Heart right ventricle (tissue), 16 donors: Measurements from ENCODE around the gene SLC6A12. TPM values are rescaled to one million over a fixed set of nuclear protein-coding genes. Genes with fewer than 3 reads are reported as not detected.

Source experiments
- ATAC-seq, 8 donors: fragments of 200-7000 bp; cut with Tn5 transposase; one replicate each; pipeline ENCODE4 v1.9.1; 2020; ENCODE audit warnings: mild to moderate bottlenecking in 8 of 8, moderate library complexity in 8 of 8, moderate number of reproducible peaks in 1 of 8
- DNase-seq, 2 donors: peaks; one replicate each; pipeline ENCODE4 v3.0.0-alpha.2; 2020
- H3K27ac ChIP-seq, 10 donors: fragments of 200-600 bp; sonication (generic) in 2 of 10; one replicate each; pipeline versions ENCODE4 v1.5.0 to v1.8.0; 2020 to 2022; ENCODE audit warnings: mild to moderate bottlenecking in 3 of 10
- H3K27me3 ChIP-seq, 7 donors: fragments of 200-600 bp; one replicate each; pipeline ENCODE4 v1.8.0; 2021 to 2022; ENCODE audit warnings: mild to moderate bottlenecking in 2 of 7
- H3K36me3 ChIP-seq, 9 donors: fragments of 200-600 bp; sonication (generic) in 1 of 9; one replicate each; pipeline versions ENCODE4 v1.5.0 to v1.8.0; 2020 to 2022; ENCODE audit warnings: mild to moderate bottlenecking in 2 of 9
- H3K4me1 ChIP-seq, 9 donors: fragments of 200-600 bp; sonication (generic) in 1 of 9; one replicate each; pipeline versions ENCODE4 v1.5.0 to v1.8.0; 2020 to 2022; ENCODE audit warnings: mild to moderate bottlenecking in 4 of 9
- H3K4me3 ChIP-seq, 10 donors: fragments of 200-600 bp; sonication (generic) in 2 of 10; one replicate each; pipeline versions ENCODE4 v1.5.0 to v1.8.0; 2020 to 2022; ENCODE audit warnings: mild to moderate bottlenecking in 7 of 10, moderate library complexity in 2 of 10
- H3K9me3 ChIP-seq, 11 donors: fragments of 200-600 bp in 10 of 11; sonication (generic) in 2 of 11; one replicate each; pipeline versions ENCODE4 v1.5.0 to v1.8.0; 2013 to 2022; ENCODE audit warnings: mild to moderate bottlenecking in 2 of 11, control low read depth in 1 of 11, moderate library complexity in 1 of 11
- WGBS, 2 donors: extraction: QIAGEN DNeasy Blood & Tissue Kit; methylation state at CpG; one replicate each; pipeline ENCODE4 v1.1.7; 2013; ENCODE audit warnings: inconsistent platforms in 1 of 2; 5-methylcytosine and 5-hydroxymethylcytosine counted together
- intact Hi-C, 10 donors: fragments of 100-400 bp; cut with DNase I; formaldehyde crosslinking; loops; one replicate each; pipeline versions ENCODE4 v1.11.1 to v1.14.2; 2022
- polyA plus RNA-seq, 2 donors: library from polyadenylated mRNA; stranded (reverse); fragments of 200-250 nt; gene quantifications; one replicate each; pipeline ENCODE4 v1.2.3, GENCODE V29; 2013
- total RNA-seq, 10 donors: library from RNA; stranded (reverse); fragmentation: NEBNext Ultra II Directional in 3 of 10; extraction: Animal tissue kit (Norgen Biotek cat#: 25700) in 3 of 10; gene quantifications; one replicate each; pipeline versions ENCODE4 v1.2.1 to v1.2.4, GENCODE V29; 2021 to 2023
- TF ChIP-seq, protein P1 (sequence below), 9 donors: fragments of 200-600 bp; sonication (generic) in 2 of 9; IDR thresholded peaks; one replicate each; pipeline versions ENCODE4 v1.5.0 to v1.8.0; 2021 to 2022; ENCODE audit warnings: antibody characterized with exemption in 9 of 9, mild to moderate bottlenecking in 5 of 9, moderate library complexity in 1 of 9
- donor health status: Arrhythmogenic right ventricular cardiomyopathy.
- donor health status: ischemic (EF 13 %, LVEDD 7.1; RV severe dilation, severe dysfunction).
- donor health status: healthy with polysubstance abuse.
- donor health status: DM: no; HTN: yes; CAD: no.
- donor health status: DM: no; HTN: no; CAD: no.
- donor health status: ischemic (EF 25% LVEDD 6.9; RV normal size, moderate dysfunction).
- donor health status: ischemic (EF 25% LVEDD 5.7; RV mildly dilated, moderate dysfunction).
- donor health status: healthy.
- donor health status: DM: yes; HTN: yes; CAD: no.
- donor health status: Ischemic cardiomyopathy.
- donor health status: ischemic (EF 35%, LVEDD 5.7; RV mildly dilated, moderate dysfunction).
- donor health status: nonischemic (EF 11% LVEDD 7.7; RV severe dilation, severe dysfunction).
- donor health status: DM: yes; HTN: yes; CAD: no.
- donor health status: PGD.
- donor health status: ischemic (EF 29% LVEDD 5.4; RV normal size, mild dysfunction).
- donor health status: nonischemic (EF 23%, LVEDD 6.1; RV moderate dilation, normal function).

SLC6A12 gene
- total and polyA plus RNA-seq, 12 donors: 0.14 to 1.4 (median 0.74) TPM

- H3K4me3 ChIP-seq: no peak overlapping the region
- DNase-seq: no peak
- H3K9me3 ChIP-seq: no peaks in the 10 kb centered on the region
- WGBS, 2 donors: 74 to 78% methylated on average over 9 of the region's 9 CpGs
- no peaks in the 10 kb centered on the region for H3K4me1 ChIP-seq
- TF ChIP-seq, protein P1, sequence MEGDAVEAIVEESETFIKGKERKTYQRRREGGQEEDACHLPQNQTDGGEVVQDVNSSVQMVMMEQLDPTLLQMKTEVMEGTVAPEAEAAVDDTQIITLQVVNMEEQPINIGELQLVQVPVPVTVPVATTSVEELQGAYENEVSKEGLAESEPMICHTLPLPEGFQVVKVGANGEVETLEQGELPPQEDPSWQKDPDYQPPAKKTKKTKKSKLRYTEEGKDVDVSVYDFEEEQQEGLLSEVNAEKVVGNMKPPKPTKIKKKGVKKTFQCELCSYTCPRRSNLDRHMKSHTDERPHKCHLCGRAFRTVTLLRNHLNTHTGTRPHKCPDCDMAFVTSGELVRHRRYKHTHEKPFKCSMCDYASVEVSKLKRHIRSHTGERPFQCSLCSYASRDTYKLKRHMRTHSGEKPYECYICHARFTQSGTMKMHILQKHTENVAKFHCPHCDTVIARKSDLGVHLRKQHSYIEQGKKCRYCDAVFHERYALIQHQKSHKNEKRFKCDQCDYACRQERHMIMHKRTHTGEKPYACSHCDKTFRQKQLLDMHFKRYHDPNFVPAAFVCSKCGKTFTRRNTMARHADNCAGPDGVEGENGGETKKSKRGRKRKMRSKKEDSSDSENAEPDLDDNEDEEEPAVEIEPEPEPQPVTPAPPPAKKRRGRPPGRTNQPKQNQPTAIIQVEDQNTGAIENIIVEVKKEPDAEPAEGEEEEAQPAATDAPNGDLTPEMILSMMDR (IDR thresholded peaks at IDR 0.05): no peak
- H3K27me3 ChIP-seq: no peaks in the 10 kb centered on the region
- intact Hi-C loops: no loop called here
- H3K36me3 ChIP-seq: peaks cover 0 to 20% (median 0%) of the 10 kb centered on the region in 9 donors
- no peak for ATAC-seq
- H3K27ac ChIP-seq: no peak overlapping the region
Observed at GRCh38 chr12:160858-161257, 53.1 kb downstream of the SLC6A12 start.

- TF ChIP-seq, protein P1 (IDR thresholded peaks at IDR 0.05): no peak
- DNase-seq (no peak), ATAC-seq (no peak)
- Histone ChIP-seq H3K9me3 (no peaks in the 10 kb centered on the region), H3K27me3 (no peaks in the 10 kb centered on the region), H3K27ac (no peak overlapping the region), H3K4me1 (no peaks in the 10 kb centered on the region), H3K4me3 (no peak overlapping the region), H3K36me3 (peaks cover 0 to 6% (median 0%) of the 10 kb centered on the region in 9 donors)
- intact Hi-C loops: no loop called here
- 75 to 79% methylated on average over 7 of the region's 7 CpGs for WGBS, 2 donors
Observed at GRCh38 chr12:159156-159782, 54.7 kb downstream of the SLC6A12 start.

- H3K27ac ChIP-seq: no peak overlapping the region
- H3K27me3 ChIP-seq: no peaks in the 10 kb centered on the region
- 96% methylated on average over 12 of the region's 12 CpGs for WGBS, 2 donors
- intact Hi-C loops: no loop called here
- H3K4me1 ChIP-seq: peaks cover 0 to 7% (median 0%) of the 10 kb centered on the region in 9 donors
- H3K4me3 ChIP-seq: no peak overlapping the region
- no peak for DNase-seq
- H3K9me3 ChIP-seq: no peaks in the 10 kb centered on the region
- no peaks in the 10 kb centered on the region for H3K36me3 ChIP-seq
- ATAC-seq: no peak
- TF ChIP-seq, protein P1 (IDR thresholded peaks at IDR 0.05): no peak
Observed at GRCh38 chr12:157644-158043, 56.3 kb downstream of the SLC6A12 start.

GRCh38 chr12:156945-157344 is 57.0 kb downstream of the SLC6A12 start:
- DNase-seq: no peak
- no peaks in the 10 kb centered on the region for H3K9me3 ChIP-seq
- no peak overlapping the region for H3K27ac ChIP-seq
- ATAC-seq: no peak
- H3K4me1 ChIP-seq: peaks cover 0 to 7% (median 0%) of the 10 kb centered on the region in 9 donors
- H3K27me3 ChIP-seq: no peaks in the 10 kb centered on the region
- intact Hi-C loops: no loop called here
- TF ChIP-seq, protein P1 (IDR thresholded peaks at IDR 0.05): no peak
- 94% methylated on average over 13 of the region's 13 CpGs for WGBS, 2 donors
- H3K36me3 ChIP-seq: no peaks in the 10 kb centered on the region
- H3K4me3 ChIP-seq: no peak overlapping the region
